ENCODE data around the gene SCN9A.

Gene SCN9A

DNA sequence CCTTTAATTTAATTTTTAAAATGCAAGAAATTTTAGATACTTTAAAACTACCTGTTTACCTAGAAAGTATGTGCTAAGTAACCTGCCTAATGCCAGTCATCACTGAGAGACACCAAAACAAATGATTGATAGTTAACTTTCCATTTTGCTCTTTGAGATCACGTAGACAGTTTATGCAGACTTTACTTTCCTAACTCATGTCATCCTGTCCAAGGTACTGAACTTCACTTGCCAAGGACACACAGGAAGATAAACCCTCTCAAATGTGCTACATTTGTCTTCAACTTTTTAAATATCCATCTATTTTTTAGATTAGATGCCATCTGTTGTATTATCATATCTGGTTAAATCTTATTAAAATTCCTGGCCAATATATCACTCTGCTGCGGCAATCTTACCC is 227.9 kb downstream of the SCN9A start:
- H3K4me1 ChIP-seq (ENCODE audit: insufficient read depth, low read length), result peaks cover 4% of the 10 kb centered on the region; the same call in 1 of the 2 replicates
- no peaks in the 10 kb centered on the region for H3K9me3 ChIP-seq (ENCODE audit: insufficient read depth, low read depth, low read length)
- WGBS, result 91% methylated on average over 2 of the region's 2 CpGs
- no peak overlapping the region for H3K4me3 ChIP-seq (ENCODE audit: low read length)
- no peaks in the 10 kb centered on the region for H3K27me3 ChIP-seq (ENCODE audit: insufficient read depth, low read length)
- H3K27ac ChIP-seq (ENCODE audit: low read depth, low read length), result no peak overlapping the region
- no peak overlapping the region for H3K9ac ChIP-seq (ENCODE audit: low read depth, low read length)
- no peaks in the 10 kb centered on the region for H3K36me3 ChIP-seq (ENCODE audit: insufficient read depth, low read length)
